ENCODE results near the gene AGBL3.

AGBL3 gene

GRCh38 chr7:134986363-134987251 lies at the start of gene AGBL3:
Gene AGBL3, plus strand, starts transcription at chr7:134986508. Its CDS starts 1,426 bp downstream, at chr7:134987934.
- peak; percentile 73 for TF ChIP-seq CTCF (IDR thresholded peaks at IDR 0.05; ENCODE audit: low read depth, low read length)

GRCh38 chr7:134936893-134937510 lies 49.3 kb upstream of the AGBL3 start:
- DNase-seq (ENCODE audit: extremely low read depth, low read depth), result no peak
- TF ChIP-seq CTCF (IDR thresholded peaks at IDR 0.05; ENCODE audit: low read depth, low read length), result no peak

More at GRCh38 chr7:134986363-134987251, at the start of gene AGBL3:
- peak; percentile 90 for DNase-seq (ENCODE audit: extremely low read depth, low read depth)

GRCh38 chr7:134938141-134938540 lies 48.2 kb upstream of the AGBL3 start:
- no peak for DNase-seq (ENCODE audit: extremely low read depth, low read depth)
- TF ChIP-seq CTCF (IDR thresholded peaks at IDR 0.05; ENCODE audit: low read depth, low read length), result no peak

- no peak for TF ChIP-seq CTCF (IDR thresholded peaks at IDR 0.05; ENCODE audit: low read depth, low read length)
- DNase-seq (ENCODE audit: extremely low read depth, low read depth), result no peak
These were observed 47.2 kb upstream of the AGBL3 start for GRCh38 chr7:134939136-134939535.

- DNase-seq (ENCODE audit: extremely low read depth, low read depth), result no peak
- TF ChIP-seq CTCF (IDR thresholded peaks at IDR 0.05; ENCODE audit: low read depth, low read length), result no peak
These were observed 45.6 kb upstream of the AGBL3 start for GRCh38 chr7:134940729-134941128.

- peak; percentile 52 for DNase-seq (ENCODE audit: extremely low read depth, low read depth)
- no peak for TF ChIP-seq CTCF (IDR thresholded peaks at IDR 0.05; ENCODE audit: low read depth, low read length)
These were observed 45.0 kb upstream of the AGBL3 start for GRCh38 chr7:134941185-134941900.
